HG03460 (cell line): Measurements from ENCODE around the gene ARL14EP.

ENCODE experiments used
- ATAC-seq: cut with Tn5 transposase; IDR thresholded peaks from one replicate; pipeline ENCODE4 v1.9.1; 2021; ENCODE audit not compliant: unreplicated experiment

The ARL14EP gene

DNA sequence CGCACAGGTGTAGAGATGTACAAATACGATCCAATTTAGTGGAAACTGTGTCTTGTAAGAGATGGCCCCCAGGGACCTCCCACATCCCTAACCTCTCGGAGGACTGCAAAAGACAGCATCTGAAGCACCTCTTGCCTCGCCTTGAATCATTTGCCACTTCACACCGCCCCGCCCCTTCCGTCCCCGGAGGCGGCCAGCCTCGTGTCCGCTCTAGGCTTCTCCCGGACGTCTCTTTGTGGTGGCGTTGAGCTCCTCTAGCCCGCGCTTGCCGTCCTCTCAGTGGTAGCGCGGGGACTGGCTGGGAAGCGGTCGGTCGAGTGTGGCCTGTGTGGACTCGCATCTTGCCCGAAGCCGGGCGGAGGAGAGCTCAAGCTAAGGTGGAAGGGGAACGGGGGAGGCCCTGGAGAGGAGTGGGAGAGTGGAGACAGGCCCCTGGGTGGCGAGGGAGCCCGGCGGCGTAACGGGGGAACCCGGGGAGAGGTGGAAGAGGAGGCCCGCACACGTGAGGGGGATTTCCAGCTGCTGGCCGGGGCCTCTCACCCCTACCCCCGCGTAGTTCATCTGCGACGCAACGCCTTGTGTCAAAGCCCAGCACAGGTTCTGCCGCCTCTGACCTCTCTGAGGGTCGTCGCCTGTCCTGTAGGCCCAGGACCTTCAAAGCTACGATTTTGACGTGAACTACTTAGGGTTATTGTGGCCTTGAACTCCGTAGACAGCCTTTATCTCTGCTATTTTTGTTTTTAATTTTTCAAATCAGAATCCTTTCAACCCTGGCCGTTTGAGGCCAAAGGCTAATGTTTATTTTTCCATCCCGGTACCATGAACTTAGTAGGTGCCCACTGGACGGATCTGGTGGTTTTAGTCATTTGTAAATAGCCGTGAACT, at the start of gene ARL14EP:
TSS of gene ARL14EP (plus strand) at position 279 of the 885 bp plus-strand sequence. CDS start 7,845 bp downstream, outside the sequence.
- peak; percentile 97 for ATAC-seq

GRCh38 chr11:30277176-30277575, 45.7 kb upstream of the ARL14EP start:
- no peak for ATAC-seq

- ATAC-seq = no peak
Observed at GRCh38 chr11:30279796-30280195, 43.1 kb upstream of the ARL14EP start.

DNA sequence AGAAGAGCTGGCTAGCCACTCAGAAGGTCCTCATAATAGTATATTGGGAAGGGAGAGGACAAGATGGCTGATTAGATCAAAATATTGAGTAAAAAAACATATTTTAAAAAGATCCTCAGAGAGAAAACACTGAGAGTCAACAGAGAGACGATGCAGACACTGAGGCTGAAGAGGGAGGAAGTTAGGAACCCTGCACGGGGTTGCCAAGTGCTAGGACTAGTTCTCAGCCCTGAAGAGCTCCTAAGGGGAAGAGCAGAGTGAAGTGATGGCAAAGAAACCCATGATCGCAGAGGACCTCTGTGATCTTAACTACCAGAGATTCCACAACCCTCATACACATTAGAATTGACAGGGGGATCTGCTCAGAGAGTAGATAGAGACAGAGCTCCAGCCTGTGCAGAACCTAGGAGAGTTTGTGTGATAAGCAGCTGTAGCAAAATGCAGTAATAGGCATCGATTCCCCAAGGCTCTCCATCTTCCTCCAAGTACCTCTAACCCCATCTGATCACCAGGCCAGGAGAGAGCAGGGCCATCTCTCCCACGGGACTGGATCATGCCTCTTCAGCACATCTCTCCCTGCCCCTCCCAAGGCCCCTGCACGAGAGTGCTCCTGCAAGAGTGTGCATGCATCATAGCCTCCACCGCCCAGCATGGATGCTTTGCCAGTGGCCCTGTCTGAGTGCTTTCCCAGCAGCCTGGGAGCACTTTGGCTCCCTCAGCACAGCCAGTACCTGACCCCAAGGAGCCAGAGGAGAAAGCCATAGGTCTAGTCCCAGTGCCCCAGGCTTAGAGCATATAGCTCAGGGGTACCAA, 41.2 kb upstream of the ARL14EP start:
- peak; percentile 23 for ATAC-seq

DNA sequence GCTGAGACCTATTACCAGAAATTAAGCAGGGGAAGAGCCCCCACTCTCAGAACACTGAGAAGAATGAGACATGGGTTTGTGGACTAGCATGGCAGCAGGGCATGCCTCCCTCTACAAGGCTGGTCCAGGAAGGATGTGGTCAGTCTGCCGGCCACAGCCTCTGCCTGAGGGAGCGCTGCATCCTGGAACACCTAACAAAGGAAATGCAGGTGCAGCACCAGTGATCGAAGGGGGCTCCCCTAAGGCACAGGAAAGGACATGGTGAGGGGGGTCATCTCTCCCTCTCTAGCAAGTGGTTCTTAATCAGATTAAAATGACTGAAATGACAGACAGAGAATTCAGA, 40.6 kb upstream of the ARL14EP start:
- ATAC-seq = peak; percentile 95

GRCh38 chr11:30284836-30285235, 38.1 kb upstream of the ARL14EP start:
- ATAC-seq = no peak

- ATAC-seq = no peak
Observed at GRCh38 chr11:30285416-30286121, 37.3 kb upstream of the ARL14EP start.

DNA sequence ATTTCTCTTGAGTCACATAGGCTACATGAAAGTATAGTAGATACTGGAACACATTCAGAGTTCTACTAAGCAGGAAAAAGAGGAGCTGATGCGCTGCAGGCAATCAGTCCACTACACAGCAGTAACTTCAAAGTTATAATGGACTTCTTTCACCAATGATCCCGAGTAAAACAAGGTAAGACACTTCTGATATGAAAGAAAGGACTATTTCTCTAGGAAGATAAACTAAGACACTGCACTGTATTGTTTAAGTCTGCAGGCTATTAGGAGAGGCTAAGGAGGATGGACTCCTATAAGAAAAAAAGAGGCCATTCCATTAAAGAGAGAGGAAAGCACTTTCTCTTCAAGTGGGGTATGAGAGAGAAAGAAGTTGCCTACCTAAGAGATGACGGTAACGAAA, 31.6 kb upstream of the ARL14EP start:
- ATAC-seq = no peak

GRCh38 chr11:30292545-30292944, 30.4 kb upstream of the ARL14EP start:
- no peak for ATAC-seq

DNA sequence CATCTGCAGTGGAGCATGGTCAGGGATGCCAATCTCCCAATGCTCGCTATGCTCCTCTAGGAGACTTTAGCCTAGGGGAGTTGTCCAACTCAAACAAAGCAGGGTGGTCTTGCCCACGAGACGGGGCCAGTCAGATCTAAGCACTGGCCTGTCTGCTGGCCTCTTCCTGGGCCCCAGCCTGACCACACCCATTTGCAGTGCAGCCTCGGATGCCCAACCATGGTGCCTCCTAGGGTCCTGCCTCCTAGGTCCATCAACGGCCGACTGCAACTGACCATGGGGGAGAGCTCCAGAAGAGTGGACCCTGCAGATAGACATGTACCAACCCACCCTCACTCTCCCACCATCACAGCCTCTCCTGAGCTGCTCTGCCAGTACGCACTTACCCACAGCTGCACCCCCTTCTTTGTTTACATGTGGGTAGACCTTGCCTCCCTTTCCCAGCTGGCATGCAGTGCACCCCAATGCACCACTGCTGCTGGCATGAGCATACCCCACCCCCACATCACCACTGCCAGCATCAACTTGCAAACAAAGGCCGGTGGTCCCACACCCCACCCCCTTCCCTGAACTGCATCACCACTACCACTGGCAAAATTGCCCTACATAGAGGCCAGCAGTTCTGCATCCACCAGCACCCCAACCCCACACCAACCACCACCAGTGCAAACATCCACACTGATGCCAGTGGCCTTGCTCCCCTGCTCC, 27.6 kb upstream of the ARL14EP start:
- no peak for ATAC-seq

- ATAC-seq = no peak
Observed at GRCh38 chr11:30304620-30305019, 18.3 kb upstream of the ARL14EP start.

- ATAC-seq = peak; percentile 95
Observed at GRCh38 chr11:30310623-30311022, 12.3 kb upstream of the ARL14EP start.

- no peak for ATAC-seq
Observed at GRCh38 chr11:30311189-30311588, 11.7 kb upstream of the ARL14EP start.

GRCh38 chr11:30312243-30312642, 10.7 kb upstream of the ARL14EP start:
- ATAC-seq = peak; percentile 28

DNA sequence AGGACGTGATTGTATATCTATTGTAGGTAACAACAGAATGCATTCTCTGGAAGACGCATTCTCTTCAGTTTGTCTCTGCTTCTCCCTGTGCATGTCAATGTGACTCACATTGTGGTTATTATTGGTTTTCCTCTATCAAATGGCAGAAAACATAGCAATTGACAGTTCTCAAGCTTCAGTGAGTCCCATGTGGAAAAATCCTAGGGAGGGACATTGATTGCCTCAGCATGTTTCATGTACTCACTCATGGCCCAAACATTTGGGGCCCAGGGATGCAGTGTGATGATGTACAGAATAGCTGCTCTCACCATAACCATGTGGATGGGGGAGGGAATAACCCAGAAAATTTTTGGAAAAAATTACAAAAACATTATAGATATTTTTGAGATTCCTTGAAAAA, 9.3 kb upstream of the ARL14EP start:
- ATAC-seq = no peak

DNA sequence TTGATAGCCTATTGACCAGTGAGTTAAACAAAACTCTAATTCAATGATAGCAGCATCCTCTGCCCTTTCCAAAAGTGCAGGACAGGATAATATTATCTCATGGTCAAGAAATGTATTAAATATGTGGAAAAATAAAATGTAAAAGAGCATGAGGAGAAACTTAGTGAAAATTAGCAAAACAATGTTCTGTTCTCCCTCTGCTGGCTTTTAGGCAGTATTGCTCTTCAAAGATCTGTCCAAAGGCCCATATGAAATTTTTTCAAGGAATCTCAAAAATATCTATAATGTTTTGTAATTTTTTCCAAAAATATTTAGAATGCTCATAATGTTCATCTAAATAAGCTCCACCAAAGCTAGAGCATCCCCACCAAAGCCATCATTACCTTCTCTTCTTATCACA, 8.3 kb upstream of the ARL14EP start:
- no peak for ATAC-seq

DNA sequence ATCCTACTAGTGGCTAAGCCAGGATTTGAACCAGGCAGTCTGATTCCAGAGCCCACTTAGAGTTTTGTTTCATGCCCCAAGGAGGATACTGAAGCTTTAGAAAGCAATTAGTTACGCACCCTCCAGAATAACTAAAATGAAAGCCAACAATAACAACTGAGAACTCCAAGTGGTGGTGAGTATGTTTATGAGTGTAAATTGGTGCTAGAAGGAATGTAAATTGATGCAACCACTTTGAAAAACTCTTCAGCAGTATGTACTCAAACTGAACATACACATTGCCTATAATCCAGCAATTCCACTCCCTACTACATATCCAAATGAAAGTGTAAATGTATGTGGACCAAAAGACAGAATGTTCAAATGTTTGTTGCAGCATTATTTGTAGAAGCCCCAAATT, 6.7 kb upstream of the ARL14EP start:
- ATAC-seq = no peak

- ATAC-seq = no peak
Observed at GRCh38 chr11:30317030-30317429, 5.9 kb upstream of the ARL14EP start.

GRCh38 chr11:30321321-30321720, 1.6 kb upstream of the ARL14EP start:
- ATAC-seq = no peak

DNA sequence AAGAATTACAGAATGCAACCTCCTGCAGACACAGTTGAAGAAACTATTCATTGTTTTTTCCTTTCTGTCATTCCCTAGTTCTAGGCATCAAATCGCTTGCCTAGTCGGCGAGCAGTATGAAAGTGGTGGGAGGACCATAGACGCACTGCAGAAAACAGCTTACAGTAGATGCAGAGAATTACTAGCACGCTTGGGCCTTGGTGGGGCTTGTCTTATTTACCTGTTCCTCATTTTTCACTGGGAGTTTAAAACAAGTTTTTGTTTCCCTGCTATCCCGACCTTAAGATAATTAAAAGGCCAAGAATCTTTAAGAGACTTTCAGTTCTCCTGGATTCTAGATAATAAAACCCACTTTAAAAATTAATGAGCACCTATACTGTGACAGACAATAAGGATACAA, 713 bp upstream of the ARL14EP start:
- ATAC-seq = no peak
